Dedifferentiated amniotic fluid mesenchymal stem cell (primary cell): Measurements from ENCODE around the gene ARMC2.
"Not testable (repeated sequence)": the region's sequence is repeated elsewhere in the genome, so short reads cannot be mapped to it uniquely, and the experiment has no call there.

Source experiments
- DNase-seq: peaks from one replicate; pipeline ENCODE4 v3.0.0-alpha.2; 2016; ENCODE audit errors: extremely low spot score

ARMC2 gene

GRCh38 chr6:108916026-108916686 is 67.9 kb downstream of the ARMC2 start:
- DNase-seq = no peak

GRCh38 chr6:108920751-108921150 is 72.5 kb downstream of the ARMC2 start:
- DNase-seq = no peak

- no peak for DNase-seq
Observed at GRCh38 chr6:108921547-108922361, 73.5 kb downstream of the ARMC2 start.

- no peak for DNase-seq
Observed at GRCh38 chr6:108922499-108922898, 74.3 kb downstream of the ARMC2 start.

GRCh38 chr6:108927927-108928326 is 79.7 kb downstream of the ARMC2 start:
- DNase-seq = no peak

- no peak for DNase-seq
Observed at GRCh38 chr6:108928650-108929049, 80.4 kb downstream of the ARMC2 start.

GRCh38 chr6:108931090-108931489 is 82.9 kb downstream of the ARMC2 start:
- not testable (repeated sequence) for DNase-seq

GRCh38 chr6:108937170-108937569 is 88.9 kb downstream of the ARMC2 start:
- no peak for DNase-seq

- DNase-seq = no peak
Observed at GRCh38 chr6:108940741-108941140, 92.5 kb downstream of the ARMC2 start.

GRCh38 chr6:108941281-108941680 is 93.1 kb downstream of the ARMC2 start:
- DNase-seq = no peak

- DNase-seq = no peak
Observed at GRCh38 chr6:108941859-108942258, 93.6 kb downstream of the ARMC2 start.

GRCh38 chr6:108942556-108943492 is 94.6 kb downstream of the ARMC2 start:
- no peak for DNase-seq

GRCh38 chr6:108944071-108944470 is 95.8 kb downstream of the ARMC2 start:
- no peak for DNase-seq

- peak; percentile 73 for DNase-seq
Observed at GRCh38 chr6:108944707-108945680, 96.8 kb downstream of the ARMC2 start.

- no peak for DNase-seq
Observed at GRCh38 chr6:108945681-108946159, 97.5 kb downstream of the ARMC2 start.

- no peak for DNase-seq
Observed at GRCh38 chr6:108946695-108947094, 98.5 kb downstream of the ARMC2 start.

GRCh38 chr6:108947114-108947854 is 99.1 kb downstream of the ARMC2 start:
- peak; percentile 84 for DNase-seq

- DNase-seq = no peak
Observed at GRCh38 chr6:108948181-108948661, 100.0 kb downstream of the ARMC2 start.

- no peak for DNase-seq
Observed at GRCh38 chr6:108951351-108951953, 103.2 kb downstream of the ARMC2 start.
